GM23338 (cell line): ENCODE measurements around the gene MRAS. TPM values are rescaled to one million over a fixed set of nuclear protein-coding genes. Genes with fewer than 3 reads are reported as not detected.

Experiments used
- ATAC-seq: fragments of 200-7000 bp; cut with Tn5 transposase; 3 replicates; pipeline ENCODE4 v1.9.1; 2020
- DNase-seq: peaks from one replicate; pipeline ENCODE4 v3.0.0-alpha.2; 2015; ENCODE audit warnings: low spot score
- H2AFZ ChIP-seq: fragments of 200-600 bp; sonication (generic); 2 replicates; pipeline ENCODE4 v1.8.0; 2016; ENCODE audit warnings: antibody characterized with exemption, mild to moderate bottlenecking, moderate library complexity
- H3F3A ChIP-seq: fragments of 200-600 bp; sonication (generic); replicated peaks from 2 replicates; pipeline ENCODE4 v1.8.0; 2017; ENCODE audit warnings: antibody characterized with exemption, mixed run types, low read depth
- H3K27ac ChIP-seq: fragments of 200-600 bp; sonication (generic); 2 replicates; pipeline ENCODE4 v1.6.1; 2016; ENCODE audit warnings: low read depth
- H3K27me3 ChIP-seq: fragments of 200-600 bp; sonication (generic); 2 replicates; pipeline ENCODE4 v1.8.0; 2016; ENCODE audit warnings: mild to moderate bottlenecking, mixed run types, moderate library complexity; ENCODE audit not compliant: insufficient read depth
- H3K36me3 ChIP-seq: fragments of 200-600 bp; sonication (generic); 2 replicates; pipeline ENCODE4 v1.8.0; 2016; ENCODE audit warnings: mild to moderate bottlenecking; ENCODE audit not compliant: insufficient read depth
- H3K4me1 ChIP-seq: fragments of 200-600 bp; sonication (generic); 2 replicates; pipeline ENCODE4 v1.8.0; 2016; ENCODE audit warnings: mild to moderate bottlenecking, moderate library complexity; ENCODE audit not compliant: insufficient read depth
- H3K4me2 ChIP-seq: fragments of 200-600 bp; sonication (generic); 2 replicates; pipeline ENCODE4 v1.7.1; 2017; ENCODE audit warnings: mixed run types
- H3K4me3 ChIP-seq: fragments of 200-600 bp; sonication (generic); 2 replicates; pipeline ENCODE4 v1.6.1; 2016; ENCODE audit warnings: mixed run types
- H3K79me2 ChIP-seq: fragments of 200-600 bp; sonication (generic); replicated peaks from 2 replicates; pipeline ENCODE4 v1.8.0; 2017; ENCODE audit warnings: mild to moderate bottlenecking; ENCODE audit not compliant: insufficient read depth
- H3K9me2 ChIP-seq: fragments of 200-600 bp; sonication (generic); 2 replicates; pipeline ENCODE4 v1.8.0; 2017; ENCODE audit not compliant: insufficient read depth
- H4K20me1 ChIP-seq: fragments of 200-600 bp; sonication (generic); replicated peaks from 2 replicates; pipeline ENCODE4 v1.8.0; 2017; ENCODE audit warnings: mild to moderate bottlenecking; ENCODE audit not compliant: insufficient read depth
- H3K27ac Mint-ChIP-seq: 2 replicates; pipeline ENCODE4 v1.8.0; 2020; ENCODE audit warnings: inconsistent platforms, mild to moderate bottlenecking, moderate library complexity, mixed read lengths
- H3K27me3 Mint-ChIP-seq: 3 replicates; pipeline ENCODE4 v1.8.0; 2022; ENCODE audit warnings: low read depth, mild to moderate bottlenecking, moderate library complexity, mixed read lengths, inconsistent platforms; ENCODE audit not compliant: insufficient read depth, poor library complexity
- H3K36me3 Mint-ChIP-seq: 3 replicates; pipeline ENCODE4 v1.8.0; 2021; ENCODE audit warnings: low read depth, mild to moderate bottlenecking, inconsistent platforms, moderate library complexity, mixed read lengths
- H3K4me1 Mint-ChIP-seq: 3 replicates; pipeline ENCODE4 v1.8.0; 2020; ENCODE audit warnings: mild to moderate bottlenecking, inconsistent platforms, mixed read lengths
- H3K4me3 Mint-ChIP-seq: 3 replicates; pipeline ENCODE4 v1.8.0; 2021; ENCODE audit warnings: moderate library complexity, mild to moderate bottlenecking, inconsistent platforms, mixed read lengths
- H3K9me3 Mint-ChIP-seq: 3 replicates; pipeline ENCODE4 v1.8.0; 2020; ENCODE audit warnings: moderate library complexity, mild to moderate bottlenecking, inconsistent platforms, mixed read lengths
- CREB1 ChIP-seq: fragments of 250-450 bp; sonication (Bioruptor Pico); IDR thresholded peaks from 2 replicates; pipeline ENCODE4 v1.5.0; 2020; ENCODE audit warnings: low read depth, mild to moderate bottlenecking, moderate library complexity
- CTCF ChIP-seq, 2 experiments: fragments of 200-600 bp in 1 of 2; sonication (generic) in 1 of 2; conservative IDR thresholded peaks; 2 replicates each; pipeline versions ENCODE4 v1.5.1 to v1.6.1; 2016 to 2017; ENCODE audit warnings: antibody characterized with exemption in 2 of 2, low read depth in 2 of 2, mild to moderate bottlenecking in 2 of 2, moderate library complexity in 1 of 2
- ETS1 ChIP-seq: IDR thresholded peaks from 2 replicates; pipeline ENCODE4 v1.6.1; 2016; ENCODE audit warnings: antibody characterized with exemption
- EZH2 ChIP-seq: fragments of 200-600 bp; sonication (generic); IDR thresholded peaks from one replicate; pipeline ENCODE4 v1.8.0; 2017; ENCODE audit warnings: antibody characterized with exemption, mild to moderate bottlenecking, low read depth; ENCODE audit not compliant: unreplicated experiment
- EZH2phosphoT487 ChIP-seq: fragments of 200-600 bp; sonication (generic); IDR thresholded peaks from one replicate; pipeline ENCODE4 v1.8.1; 2018; ENCODE audit warnings: antibody characterized with exemption; ENCODE audit not compliant: unreplicated experiment
- JUNB ChIP-seq: IDR thresholded peaks from one replicate; pipeline ENCODE4 v1.6.1; 2016; ENCODE audit warnings: antibody characterized with exemption; ENCODE audit not compliant: unreplicated experiment
- NANOG ChIP-seq: IDR thresholded peaks from 2 replicates; pipeline ENCODE4 v1.6.1; 2016; ENCODE audit warnings: antibody characterized with exemption, borderline replicate concordance
- POLR2AphosphoS5 ChIP-seq: IDR thresholded peaks from 2 replicates; pipeline ENCODE4 v1.6.1; 2016; ENCODE audit warnings: antibody characterized with exemption, low read depth
- STAT1 ChIP-seq: IDR thresholded peaks from one replicate; pipeline ENCODE4 v1.6.1; 2016; ENCODE audit warnings: antibody characterized with exemption; ENCODE audit not compliant: unreplicated experiment
- ZNF114 ChIP-seq: fragments of 250-450 bp; sonication (Bioruptor Pico); IDR thresholded peaks from 2 replicates; pipeline ENCODE4 v1.5.0; 2020; ENCODE audit warnings: mild to moderate bottlenecking, moderate library complexity
- ZNF331 ChIP-seq: fragments of 250-450 bp; sonication (Bioruptor Pico); IDR thresholded peaks from 2 replicates; pipeline ENCODE4 v1.5.0; 2020; ENCODE audit warnings: low read depth, mild to moderate bottlenecking, moderate library complexity
- ZNF462 ChIP-seq: fragments of 250-450 bp; sonication (Bioruptor Pico); IDR thresholded peaks from 2 replicates; pipeline ENCODE4 v1.5.0; 2020; ENCODE audit warnings: mild to moderate bottlenecking, moderate library complexity
- polyA plus RNA-seq: library from polyadenylated mRNA; unstranded; fragments of >200 nt; fragmentation: Nextera tagmentation; extraction: Ambion mirVana; gene quantifications from 2 replicates; pipeline ENCODE4 v1.2.1, GENCODE V29; 2016
- total RNA-seq: library from RNA; depleted of rRNA; stranded (reverse); fragments of >200 nt; shearing (Covaris generic); gene quantifications from 2 replicates; pipeline ENCODE4 v1.2.3, GENCODE V29; 2014
- TF ChIP-seq, protein P1 (sequence below): IDR thresholded peaks from one replicate; pipeline ENCODE4 v1.6.1; 2018; ENCODE audit warnings: antibody characterized with exemption; ENCODE audit not compliant: unreplicated experiment

The MRAS gene
- total and polyA plus RNA-seq, 2 experiments from 2014 or later: 9.1 to 10.2 TPM

GRCh38 chr3:138377804-138378203, 29.4 kb downstream of the MRAS start (continued):
- TF ChIP-seq EZH2phosphoT487 (no peak), POLR2AphosphoS5 (no peak), ZNF114 (CRISPR knock-in tag) (no peak)

DNA sequence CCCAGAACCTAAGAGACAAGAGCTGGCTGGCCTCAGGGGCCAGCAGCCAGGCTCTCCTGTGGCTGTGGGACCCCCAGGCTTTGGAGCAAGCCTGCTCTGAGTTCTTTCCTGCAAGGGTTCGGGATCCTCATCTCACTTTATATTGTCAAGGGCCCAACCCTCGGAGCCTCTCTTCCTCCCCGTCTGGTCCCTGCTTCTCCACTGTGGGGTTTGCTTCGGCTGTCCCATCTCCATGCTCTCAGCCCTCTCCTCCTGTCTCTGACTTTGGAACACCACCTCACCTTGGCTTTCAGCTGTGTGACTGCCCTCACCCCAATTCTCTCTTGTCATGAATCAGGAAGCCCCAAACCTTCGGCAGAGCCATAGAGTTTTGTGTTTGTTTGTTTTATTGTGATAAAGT, 30.0 kb downstream of the MRAS start:
- Mint-ChIP-seq H3K4me1 (peaks cover 9% of the 10 kb centered on the region), H3K27me3 (no peaks in the 10 kb centered on the region), H3K27ac (peak overlapping the region; percentile 21; the same call in 1 of the 2 replicates), H3K36me3 (peaks cover 5% of the 10 kb centered on the region; the same call in 2 of the 3 replicates), H3K4me3 (no peak overlapping the region), H3K9me3 (no peaks in the 10 kb centered on the region; the same call in 2 of the 3 replicates)
- H2AFZ ChIP-seq: no peak overlapping the region
- H3K4me3 ChIP-seq: no peak overlapping the region
- H3K79me2 ChIP-seq: no peaks in the 10 kb centered on the region
- H3K36me3 ChIP-seq: no peaks in the 10 kb centered on the region; the same call in 1 of the 2 replicates
- H4K20me1 ChIP-seq: no peaks in the 10 kb centered on the region
- no peak overlapping the region for H3K27ac ChIP-seq
- no peaks in the 10 kb centered on the region for H3K27me3 ChIP-seq
- ATAC-seq (no peak), DNase-seq (no peak)
- no peaks in the 10 kb centered on the region for H3K4me1 ChIP-seq
- TF ChIP-seq, protein P1, sequence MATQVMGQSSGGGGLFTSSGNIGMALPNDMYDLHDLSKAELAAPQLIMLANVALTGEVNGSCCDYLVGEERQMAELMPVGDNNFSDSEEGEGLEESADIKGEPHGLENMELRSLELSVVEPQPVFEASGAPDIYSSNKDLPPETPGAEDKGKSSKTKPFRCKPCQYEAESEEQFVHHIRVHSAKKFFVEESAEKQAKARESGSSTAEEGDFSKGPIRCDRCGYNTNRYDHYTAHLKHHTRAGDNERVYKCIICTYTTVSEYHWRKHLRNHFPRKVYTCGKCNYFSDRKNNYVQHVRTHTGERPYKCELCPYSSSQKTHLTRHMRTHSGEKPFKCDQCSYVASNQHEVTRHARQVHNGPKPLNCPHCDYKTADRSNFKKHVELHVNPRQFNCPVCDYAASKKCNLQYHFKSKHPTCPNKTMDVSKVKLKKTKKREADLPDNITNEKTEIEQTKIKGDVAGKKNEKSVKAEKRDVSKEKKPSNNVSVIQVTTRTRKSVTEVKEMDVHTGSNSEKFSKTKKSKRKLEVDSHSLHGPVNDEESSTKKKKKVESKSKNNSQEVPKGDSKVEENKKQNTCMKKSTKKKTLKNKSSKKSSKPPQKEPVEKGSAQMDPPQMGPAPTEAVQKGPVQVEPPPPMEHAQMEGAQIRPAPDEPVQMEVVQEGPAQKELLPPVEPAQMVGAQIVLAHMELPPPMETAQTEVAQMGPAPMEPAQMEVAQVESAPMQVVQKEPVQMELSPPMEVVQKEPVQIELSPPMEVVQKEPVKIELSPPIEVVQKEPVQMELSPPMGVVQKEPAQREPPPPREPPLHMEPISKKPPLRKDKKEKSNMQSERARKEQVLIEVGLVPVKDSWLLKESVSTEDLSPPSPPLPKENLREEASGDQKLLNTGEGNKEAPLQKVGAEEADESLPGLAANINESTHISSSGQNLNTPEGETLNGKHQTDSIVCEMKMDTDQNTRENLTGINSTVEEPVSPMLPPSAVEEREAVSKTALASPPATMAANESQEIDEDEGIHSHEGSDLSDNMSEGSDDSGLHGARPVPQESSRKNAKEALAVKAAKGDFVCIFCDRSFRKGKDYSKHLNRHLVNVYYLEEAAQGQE: no peak
- TF ChIP-seq EZH2: no peak
- TF ChIP-seq ZNF114 (CRISPR knock-in tag): no peak
- no peak for TF ChIP-seq STAT1
- TF ChIP-seq CTCF (conservative IDR thresholded peaks at IDR 0.05; ENCODE audit: low read depth in 2 of 2): no peak
- no peak for TF ChIP-seq ZNF331 (CRISPR knock-in tag)
- no peak for TF ChIP-seq NANOG
- TF ChIP-seq EZH2phosphoT487: no peak
- TF ChIP-seq ZNF462 (CRISPR knock-in tag): no peak
- TF ChIP-seq CREB1 (CRISPR knock-in tag): no peak
- no peak for TF ChIP-seq JUNB
- no peak for TF ChIP-seq POLR2AphosphoS5
- TF ChIP-seq ETS1: no peak
- H3F3A ChIP-seq: no peaks in the 10 kb centered on the region
- no peaks in the 10 kb centered on the region for H3K9me2 ChIP-seq
- no peak overlapping the region for H3K4me2 ChIP-seq
